NCI-H128 (cell line): ENCODE results near the gene WNT9B.
"Not testable (repeated sequence)": the region's sequence is repeated elsewhere in the genome, so short reads cannot be mapped to it uniquely, and the experiment has no call there.

Source experiments
- DNase-seq: peaks from one replicate; lab custom pipeline; 2025; ENCODE audit not compliant: unreplicated experiment; lab: John Stamatoyannopoulos, UW

WNT9B gene

DNA sequence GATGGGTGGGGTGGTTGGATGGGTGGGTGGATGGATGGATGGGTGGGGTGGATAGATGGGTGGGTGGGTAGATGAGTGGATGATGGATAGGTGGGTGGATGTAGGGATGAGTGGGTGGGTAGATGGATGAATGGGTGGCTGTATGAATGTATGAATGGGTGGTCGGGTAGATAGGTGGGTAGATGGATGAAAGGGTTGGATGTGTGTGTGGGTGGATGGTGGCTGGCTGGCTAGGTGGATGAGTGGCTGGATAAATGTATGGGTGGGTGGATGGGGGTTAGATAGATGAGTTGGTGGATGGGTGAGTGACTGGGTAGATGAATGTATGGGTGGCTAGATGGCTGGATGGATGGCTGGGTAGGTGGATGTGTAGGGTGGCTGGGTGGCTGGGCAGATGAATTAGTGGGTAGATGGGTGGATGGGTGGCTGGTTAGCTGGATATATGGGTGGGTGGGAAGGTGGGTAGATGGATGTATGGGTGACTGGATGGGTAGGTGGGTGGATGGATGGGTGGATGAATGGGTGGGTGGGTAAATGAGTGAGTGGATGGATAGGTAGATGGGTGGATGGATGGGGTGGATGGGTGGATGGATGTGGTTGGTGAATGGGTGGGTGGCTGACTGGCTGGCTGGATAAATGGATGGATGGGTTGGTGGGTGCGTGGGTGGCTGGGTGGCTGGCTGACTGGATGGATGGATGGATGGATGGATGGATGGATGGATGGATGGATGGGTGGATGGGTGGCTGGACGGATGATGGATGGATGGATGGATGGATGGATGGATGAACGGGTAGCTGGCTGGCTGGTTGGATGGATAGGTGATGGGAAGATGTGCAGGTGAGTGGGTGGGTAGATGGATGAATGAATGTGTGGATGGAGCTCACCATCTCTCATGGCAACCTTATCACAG, 52.6 kb downstream of the WNT9B start:
- DNase-seq = no peak

GRCh38 chr17:46908068-46908737, 56.8 kb downstream of the WNT9B start:
- no peak for DNase-seq

DNA sequence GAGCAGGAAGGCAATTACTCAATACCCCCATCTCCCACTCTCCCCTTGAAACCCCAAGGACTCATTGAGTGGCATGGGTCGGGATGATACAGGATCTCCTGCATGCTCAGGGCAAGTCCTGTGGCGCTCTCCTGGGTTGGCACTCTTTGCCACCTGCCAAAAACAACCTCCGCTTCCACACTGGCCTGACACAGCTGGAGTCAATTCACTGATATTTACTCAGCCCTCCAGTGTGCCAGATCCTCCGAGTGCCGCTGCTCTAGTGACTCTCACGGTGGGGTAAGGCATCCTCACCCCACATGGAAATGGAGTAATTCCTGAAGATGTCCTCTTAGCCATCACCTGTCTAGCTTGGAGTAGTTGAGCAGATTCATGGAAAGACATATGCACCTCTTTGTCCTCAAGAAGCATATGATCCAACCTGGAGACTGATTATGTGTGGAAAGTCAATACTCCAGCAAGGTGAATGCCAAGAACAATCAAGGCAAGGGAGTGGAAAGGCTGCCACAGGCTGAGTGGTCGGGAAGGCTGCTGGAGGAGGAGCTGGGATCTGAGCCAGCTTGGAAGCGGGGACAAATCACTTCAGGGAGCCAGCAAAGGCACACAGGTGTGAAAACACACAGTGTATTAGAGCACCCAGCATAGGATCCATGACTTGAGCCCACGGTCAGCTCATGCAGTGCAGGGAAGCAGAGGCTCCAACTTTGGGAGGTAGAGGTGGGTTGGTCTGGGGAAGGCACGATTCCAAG, 59.0 kb downstream of the WNT9B start:
- DNase-seq = no peak

- DNase-seq = no peak
These were observed 59.9 kb downstream of the WNT9B start for GRCh38 chr17:46911311-46911710.

- no peak for DNase-seq
These were observed 64.2 kb downstream of the WNT9B start for GRCh38 chr17:46915596-46915995.

DNA sequence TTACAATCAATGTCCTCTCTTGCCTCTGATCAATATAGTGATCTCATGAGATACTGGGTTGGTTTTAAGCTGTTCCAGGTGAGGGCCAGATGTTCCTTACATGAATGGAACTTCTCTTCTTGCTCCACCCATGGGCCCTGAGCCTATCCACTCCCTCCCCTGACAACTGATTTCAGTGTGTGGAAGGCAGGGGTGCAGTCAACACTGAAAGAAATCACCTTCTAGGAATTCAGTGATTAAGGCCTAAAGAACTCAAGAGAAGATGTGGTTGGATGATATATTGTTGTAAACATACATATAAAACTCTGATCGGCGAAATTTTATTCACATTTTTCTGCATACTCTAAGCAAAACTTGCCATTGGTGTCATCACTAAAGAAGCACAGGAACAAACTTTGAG, 64.8 kb downstream of the WNT9B start:
- DNase-seq = no peak

DNA sequence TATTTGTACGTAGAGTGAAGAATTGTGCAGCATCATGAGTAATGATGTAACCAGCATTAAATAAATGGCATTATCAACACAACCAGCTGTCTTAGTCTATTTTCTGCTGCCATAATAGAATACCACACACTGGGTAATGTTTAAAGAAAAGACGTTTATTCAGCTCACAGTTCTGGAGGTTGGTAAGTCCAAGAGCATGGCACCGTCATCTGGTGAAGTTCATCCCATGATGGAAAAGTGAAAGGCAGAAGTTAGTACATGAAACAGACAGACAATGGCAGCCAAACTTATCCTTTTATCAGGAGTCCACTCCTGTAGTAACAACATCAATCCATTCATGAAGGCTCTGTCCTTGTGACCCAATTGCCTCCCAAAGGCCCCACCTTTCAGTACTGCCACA, 65.2 kb downstream of the WNT9B start:
- no peak for DNase-seq

DNA sequence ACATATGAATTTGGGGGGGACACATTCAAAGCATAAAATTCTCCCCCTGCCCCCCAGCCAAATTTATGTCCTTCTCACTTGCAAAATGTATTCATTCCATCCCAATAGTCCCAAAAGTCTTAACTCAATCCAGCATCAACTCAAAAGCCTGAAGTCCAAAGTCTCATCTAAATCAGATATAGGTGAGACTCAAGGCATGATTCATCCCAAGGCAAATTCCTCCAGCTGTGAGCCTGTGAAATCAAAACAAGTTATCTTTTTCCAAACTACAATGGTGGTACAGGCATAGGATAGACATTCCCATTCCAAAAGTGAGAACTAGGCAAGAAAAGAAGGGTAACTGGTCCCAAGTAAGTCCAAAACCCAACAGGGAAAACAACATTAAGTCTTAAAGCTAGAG, 65.7 kb downstream of the WNT9B start:
- DNase-seq = no peak

- DNase-seq = no peak
These were observed 66.1 kb downstream of the WNT9B start for GRCh38 chr17:46917516-46917915.

GRCh38 chr17:46921962-46922361, 70.6 kb downstream of the WNT9B start:
- not testable (repeated sequence) for DNase-seq

DNA sequence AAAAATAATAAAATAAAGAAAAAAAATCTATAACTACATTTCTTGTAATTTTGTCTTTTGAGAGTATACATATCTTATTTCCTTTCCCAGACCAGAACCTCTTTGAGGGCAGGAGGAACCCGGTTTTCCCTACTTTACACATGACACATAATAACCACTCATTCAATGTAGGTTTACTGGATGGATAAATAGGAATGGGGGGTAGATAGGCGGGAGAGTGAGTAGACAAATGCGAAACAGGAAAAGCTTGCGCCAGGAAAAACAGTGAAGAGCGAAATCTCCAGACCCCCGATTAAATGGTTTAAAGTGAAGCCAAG, 71.1 kb downstream of the WNT9B start:
- no peak for DNase-seq

- DNase-seq = peak; percentile 58
These were observed 71.6 kb downstream of the WNT9B start, which contains the start of gene GOSR2 for GRCh38 chr17:46922804-46923635. Gene GOSR2 (plus strand): TSS chr17:46923160. CDS start chr17:46923193, 33 bp downstream.

- DNase-seq = no peak
These were observed 73.9 kb downstream of the WNT9B start for GRCh38 chr17:46925185-46925868.

DNA sequence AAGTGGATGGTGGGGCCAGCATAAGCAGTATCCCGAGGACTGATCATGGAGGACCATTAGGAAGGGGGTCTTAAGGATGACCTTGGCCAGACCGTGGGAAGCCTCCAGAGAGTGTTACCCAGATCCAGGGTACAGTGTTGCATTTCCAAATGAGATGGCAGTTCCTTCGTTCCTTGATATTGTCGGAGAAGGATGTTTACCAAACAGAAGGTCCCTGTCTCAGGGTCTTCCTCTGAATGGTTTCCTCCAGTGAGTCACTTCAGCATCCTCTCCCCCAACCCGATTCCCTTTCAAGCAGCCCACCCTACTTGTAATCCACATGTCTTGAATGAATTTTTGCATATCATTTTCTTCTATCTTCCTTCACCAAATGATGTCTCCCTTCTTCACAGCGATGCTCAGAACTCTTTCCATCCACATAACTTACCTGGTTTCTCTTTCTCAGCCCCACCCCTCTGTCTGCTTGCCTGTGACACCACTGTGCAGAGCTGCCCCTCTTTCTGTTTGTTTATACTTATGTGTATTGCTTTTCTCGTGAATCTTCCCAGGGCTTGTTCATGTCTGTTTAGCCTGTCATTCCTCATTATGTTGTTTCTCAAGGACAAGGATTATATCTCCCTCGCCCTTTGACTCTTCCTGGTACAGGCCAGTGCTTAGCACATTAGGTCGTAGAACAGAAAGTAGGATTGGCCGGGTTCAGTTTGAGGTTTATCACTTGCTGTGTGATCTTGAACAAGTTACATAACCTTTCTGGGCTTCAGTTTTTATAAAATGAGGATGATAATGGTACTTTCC, 77.3 kb downstream of the WNT9B start:
- no peak for DNase-seq

DNA sequence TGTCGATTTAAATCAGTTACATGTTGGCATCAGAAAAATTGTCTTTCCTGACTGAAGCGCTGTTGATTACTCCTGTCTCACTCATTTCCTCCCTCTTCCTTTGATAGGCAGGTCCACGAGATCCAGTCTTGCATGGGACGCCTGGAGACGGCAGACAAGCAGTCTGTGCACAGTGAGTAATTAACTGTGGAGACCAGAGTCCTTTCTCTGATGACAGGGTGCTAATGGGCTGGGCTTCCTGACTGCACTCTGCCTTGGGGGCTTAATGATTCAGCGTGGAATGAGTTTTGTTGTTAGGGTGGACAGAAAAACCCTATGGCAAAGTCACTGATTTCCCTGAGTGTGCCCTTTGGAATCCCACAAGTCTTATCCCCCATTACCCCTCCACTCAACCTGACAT, 78.0 kb downstream of the WNT9B start:
- DNase-seq = no peak

GRCh38 chr17:46930051-46930450, 78.7 kb downstream of the WNT9B start:
- DNase-seq = no peak

GRCh38 chr17:46931596-46931995, 80.2 kb downstream of the WNT9B start:
- DNase-seq = no peak

GRCh38 chr17:46935658-46936266, 84.4 kb downstream of the WNT9B start:
- no peak for DNase-seq
